H1 (cell line): Measurements from ENCODE around the gene GALNT5. TPM values are rescaled to one million over a fixed set of nuclear protein-coding genes. Genes with fewer than 3 reads are reported as not detected.

Experiments
- CTCF ChIA-PET: fragments of 300-600 bp; sonication (Branson Sonifier 250); formaldehyde crosslinking; loops from one replicate; lab custom pipeline; 2021; ENCODE audit not compliant: partially characterized antibody; lab: Charles Lee
- POLR2A ChIA-PET: fragments of 300-600 bp; sonication (Branson Sonifier 250); formaldehyde crosslinking; loops from one replicate; lab custom pipeline; 2021; ENCODE audit warnings: inconsistent platforms; ENCODE audit not compliant: partially characterized antibody; lab: Charles Lee
- DNase-seq, 2 experiments: peaks; one replicate each; pipeline versions ENCODE4 v3.0.0 to v3.0.0-alpha.2; 2010 to 2022; ENCODE audit warnings: low spot score in 2 of 2, low read depth in 1 of 2, mixed read lengths in 1 of 2
- FAIRE-seq: peaks from 2 replicates; lab custom pipeline; 2011; peaks lifted over from hg19 to GRCh38; lab: Jason Lieb, UNC
- H2AFZ ChIP-seq: 2 replicates; pipeline ENCODE4 v1.8.1; 2012; ENCODE audit warnings: low read length, inconsistent platforms
- H2AK5ac ChIP-seq: 2 replicates; pipeline ENCODE4 v1.6.1; 2013; ENCODE audit warnings: low read depth, low read length
- H2BK120ac ChIP-seq: replicated peaks from 2 replicates; pipeline ENCODE3; 2013; ENCODE audit warnings: low read depth, low read length, inconsistent platforms
- H2BK12ac ChIP-seq: 2 replicates; pipeline ENCODE4 v1.6.1; 2013; ENCODE audit warnings: low read depth, low read length
- H2BK15ac ChIP-seq: 2 replicates; pipeline ENCODE4 v1.6.1; 2013; ENCODE audit warnings: low read length
- H2BK20ac ChIP-seq: 2 replicates; pipeline ENCODE4 v1.6.1; 2013; ENCODE audit warnings: low read length
- H2BK5ac ChIP-seq: 2 replicates; pipeline ENCODE4 v1.6.1; 2013; ENCODE audit warnings: low read depth, low read length
- H3K14ac ChIP-seq: 2 replicates; pipeline ENCODE4 v1.6.1; 2013; ENCODE audit warnings: inconsistent platforms; ENCODE audit not compliant: insufficient read length
- H3K18ac ChIP-seq: 2 replicates; pipeline ENCODE4 v1.6.1; 2013; ENCODE audit warnings: low read length; ENCODE audit errors: extremely low read depth
- H3K23ac ChIP-seq: 2 replicates; pipeline ENCODE4 v1.6.1; 2013; ENCODE audit warnings: inconsistent platforms; ENCODE audit not compliant: insufficient read length
- H3K23me2 ChIP-seq: 2 replicates; pipeline ENCODE4 v1.6.1; 2013; ENCODE audit warnings: low read depth, low read length
- H3K27ac ChIP-seq: 2 replicates; pipeline ENCODE4 v1.6.1; 2011; ENCODE audit warnings: low read depth, low read length, inconsistent platforms
- H3K27me3 ChIP-seq, 4 experiments: replicated peaks in 1 of 4; 1 replicate in 1 of 4; 2 replicates in 3 of 4; pipeline versions ENCODE4 v1.6.1 to v1.8.1; 2011 to 2013; ENCODE audit warnings: low read length in 3 of 4, mild to moderate bottlenecking in 3 of 4, inconsistent platforms in 2 of 4, mixed read lengths in 2 of 4, moderate library complexity in 1 of 4; ENCODE audit not compliant: control insufficient read depth in 3 of 4, insufficient read depth in 3 of 4; ENCODE audit errors: extremely low read depth in 1 of 4
- H3K36me3 ChIP-seq, 4 experiments: 2 replicates each; pipeline versions ENCODE4 v1.6.1 to v1.8.1; 2011 to 2013; ENCODE audit warnings: mild to moderate bottlenecking in 4 of 4, low read length in 3 of 4, moderate library complexity in 2 of 4, control low read depth in 1 of 4, inconsistent platforms in 1 of 4; ENCODE audit not compliant: insufficient read depth in 4 of 4, control insufficient read depth in 2 of 4
- H3K4ac ChIP-seq: replicated peaks from 2 replicates; pipeline ENCODE3; 2013; ENCODE audit warnings: low read length, low read depth, mixed read lengths, inconsistent platforms; ENCODE audit not compliant: insufficient read length
- H3K4me1 ChIP-seq, 4 experiments: replicated peaks in 1 of 4; 1 replicate in 1 of 4; 2 replicates in 3 of 4; pipeline versions ENCODE4 v1.6.1 to v1.8.1; 2011 to 2013; ENCODE audit warnings: low read length in 3 of 4, inconsistent platforms in 2 of 4, mixed read lengths in 1 of 4; ENCODE audit not compliant: insufficient read depth in 4 of 4, control insufficient read depth in 3 of 4
- H3K4me2 ChIP-seq, 2 experiments: 2 replicates each; pipeline versions ENCODE4 v1.6.1 to v1.8.1; 2011 to 2013; ENCODE audit warnings: low read depth in 2 of 2, low read length in 2 of 2, control low read depth in 1 of 2, inconsistent platforms in 1 of 2, mild to moderate bottlenecking in 1 of 2; ENCODE audit not compliant: insufficient read depth in 1 of 2
- H3K4me3 ChIP-seq, 4 experiments: fragments of 200-600, 300-600 bp in 1 of 4; sonication (generic), shearing (Covaris generic), sonication (Bioruptor Twin) in 1 of 4; 2 replicates each; pipeline versions ENCODE4 v1.5.1 to v1.8.1; 2011 to 2016; ENCODE audit warnings: low read length in 4 of 4, low read depth in 3 of 4, control low read depth in 2 of 4, inconsistent platforms in 2 of 4, mild to moderate bottlenecking in 2 of 4, mixed read lengths in 1 of 4, moderate library complexity in 1 of 4; ENCODE audit not compliant: insufficient read depth in 2 of 4; ENCODE audit errors: extremely low read depth in 1 of 4
- H3K56ac ChIP-seq: replicated peaks from 2 replicates; pipeline ENCODE3; 2013; ENCODE audit warnings: low read depth, mild to moderate bottlenecking, mixed read lengths, low read length, inconsistent platforms; ENCODE audit not compliant: insufficient read length
- H3K79me1 ChIP-seq: 2 replicates; pipeline ENCODE4 v1.6.1; 2013; ENCODE audit warnings: low read depth, low read length, control low read depth
- H3K79me2 ChIP-seq, 2 experiments: 2 replicates each; pipeline versions ENCODE4 v1.6.1 to v1.8.1; 2012 to 2013; ENCODE audit warnings: low read length in 2 of 2, mild to moderate bottlenecking in 2 of 2, inconsistent platforms in 1 of 2; ENCODE audit not compliant: insufficient read depth in 2 of 2, control insufficient read depth in 1 of 2
- H3K9ac ChIP-seq, 4 experiments: replicated peaks in 1 of 4; 1 replicate in 1 of 4; 2 replicates in 3 of 4; pipeline versions ENCODE4 v1.6.1 to v1.8.1; 2011 to 2013; ENCODE audit warnings: low read depth in 3 of 4, low read length in 3 of 4, control low read depth in 2 of 4, mild to moderate bottlenecking in 2 of 4, moderate library complexity in 2 of 4, inconsistent platforms in 1 of 4; ENCODE audit errors: extremely low read depth in 1 of 4
- H3K9me3 ChIP-seq, 2 experiments: 2 replicates each; pipeline versions ENCODE4 v1.6.1 to v1.8.1; 2012 to 2013; ENCODE audit warnings: mild to moderate bottlenecking in 2 of 2, moderate library complexity in 2 of 2, control low read depth in 1 of 2, inconsistent platforms in 1 of 2, low read depth in 1 of 2, low read length in 1 of 2, mixed read lengths in 1 of 2; ENCODE audit not compliant: insufficient read depth in 2 of 2
- H4K20me1 ChIP-seq, 2 experiments: replicated peaks in 1 of 2; 2 replicates each; pipeline versions ENCODE3 to v1.8.1; 2011 to 2013; ENCODE audit warnings: inconsistent platforms in 2 of 2, low read length in 2 of 2, mild to moderate bottlenecking in 1 of 2; ENCODE audit not compliant: insufficient read depth in 2 of 2, control insufficient read depth in 1 of 2
- H4K5ac ChIP-seq: 2 replicates; pipeline ENCODE4 v1.6.1; 2013; ENCODE audit warnings: low read length, low read depth, mixed read lengths, inconsistent platforms; ENCODE audit not compliant: insufficient read length
- H4K8ac ChIP-seq: 2 replicates; pipeline ENCODE4 v1.8.0; 2013; ENCODE audit warnings: mild to moderate bottlenecking, moderate library complexity, low read length, inconsistent platforms; ENCODE audit not compliant: insufficient read depth; ENCODE audit errors: extremely low read depth
- H4K91ac ChIP-seq: replicated peaks from 2 replicates; pipeline ENCODE3; 2013; ENCODE audit warnings: low read length, mixed read lengths, inconsistent platforms; ENCODE audit not compliant: insufficient read length
- ASH2L ChIP-seq: fragments of 200-600, 300-600 bp; sonication (generic); IDR thresholded peaks from one replicate; pipeline ENCODE4 v1.7.1; 2017; ENCODE audit warnings: low read length
- CBX5 ChIP-seq: fragments of 300-800, 300-1000 bp; sonication (generic); IDR thresholded peaks from 2 replicates; pipeline ENCODE4 v1.7.1; 2016; ENCODE audit warnings: antibody characterized with exemption, low read length, low read depth
- CREB1 ChIP-seq: IDR thresholded peaks from 2 replicates; pipeline ENCODE4 v1.6.1; 2012; ENCODE audit warnings: inconsistent platforms
- HDAC6 ChIP-seq: IDR thresholded peaks from one replicate; pipeline ENCODE4 v1.7.1; 2012; ENCODE audit warnings: low read depth, mild to moderate bottlenecking, inconsistent platforms, low read length, moderate library complexity
- JUND ChIP-seq: IDR thresholded peaks from 2 replicates; pipeline ENCODE4 v1.6.1; 2011; ENCODE audit warnings: mild to moderate bottlenecking, improper control_type of control experiment, low read length
- KDM4A ChIP-seq: IDR thresholded peaks from one replicate; pipeline ENCODE4 v1.7.1; 2012; ENCODE audit warnings: low read depth, mild to moderate bottlenecking, moderate library complexity, low read length, inconsistent platforms; ENCODE audit not compliant: severe bottlenecking
- KDM5A ChIP-seq: fragments of 200-600 bp; IDR thresholded peaks from 2 replicates; pipeline ENCODE4 v1.7.1; 2012; ENCODE audit warnings: mild to moderate bottlenecking, low read length, inconsistent platforms, mixed read lengths
- RFX5 ChIP-seq: IDR thresholded peaks from 2 replicates; pipeline ENCODE4 v1.6.1; 2011; ENCODE audit warnings: low read depth, low read length, improper control_type of control experiment, borderline replicate concordance
- RNF2 ChIP-seq: fragments of 200-900, 300-1000 bp; sonication (generic); IDR thresholded peaks from 2 replicates; pipeline ENCODE4 v1.7.1; 2016; ENCODE audit warnings: borderline replicate concordance, low read depth, mild to moderate bottlenecking, antibody characterized with exemption, low read length; ENCODE audit not compliant: poor library complexity, severe bottlenecking; ENCODE audit errors: missing control alignments
- TCF12 ChIP-seq: IDR thresholded peaks from 2 replicates; pipeline ENCODE4 v1.6.1; 2011; ENCODE audit warnings: low read depth, mild to moderate bottlenecking, low read length
- USF2 ChIP-seq: IDR thresholded peaks from 2 replicates; pipeline ENCODE4 v1.6.1; 2011; ENCODE audit warnings: low read length, improper control_type of control experiment
- ZNF274 ChIP-seq: IDR thresholded peaks from 2 replicates; pipeline ENCODE4 v1.7.0; 2012; ENCODE audit warnings: low read length, borderline replicate concordance; ENCODE audit errors: extremely low read depth
- WGBS, 2 experiments: shearing (Covaris generic) in 1 of 2; methylation state at CpG; one replicate each; pipeline versions ENCODE4 v1.1.6 to v1.1.7; 2013 to 2015; ENCODE audit warnings: low lambda C conversion rate in 2 of 2, mixed read lengths in 2 of 2, inconsistent platforms in 1 of 2, low coverage in 1 of 2, missing lambda C conversion rate in 1 of 2; ENCODE audit not compliant: insufficient replicate concordance in 2 of 2, insufficient coverage in 1 of 2, insufficient read length in 1 of 2; ENCODE audit errors: extremely low coverage in 1 of 2, missing lambda C conversion rate in 1 of 2; 5-methylcytosine and 5-hydroxymethylcytosine counted together
- polyA plus RNA-seq, 7 experiments: library from polyadenylated mRNA; depleted of rRNA in 3 of 7; stranded (reverse) in 5 of 7; unstranded in 2 of 7; fragments of >200 nt in 5 of 7; fragments of 200-250 nt in 2 of 7; gene quantifications; 1 replicate in 5 of 7; 2 replicates in 1 of 7; 4 replicates in 1 of 7; pipeline versions ENCODE4 v1.2.1 to v1.2.3, GENCODE V29; 2011 to 2013; ENCODE audit warnings: missing spikeins in 2 of 7, mixed read lengths in 2 of 7
- total RNA-seq: library from RNA; stranded (reverse); fragmentation: NEBNext Ultra II Directional; extraction: Animal tissue kit (Norgen Biotek cat#: 25700); gene quantifications from 2 replicates; pipeline ENCODE4 v1.2.1, GENCODE V29; 2021

GALNT5 gene
- total and polyA plus RNA-seq, 2 of the 8 experiments (the other 6 are each of a cell fraction or from before 2014, with no cell fraction given), result 0.02 to 0.06 TPM

GRCh38 chr2:157264099-157264498 is 6.6 kb downstream of the GALNT5 start:
- CTCF ChIA-PET, result interaction anchor here (1.8 kb wide), 1 partner anchor 38 kb away, joined by 6 read pairs; no protein-coding TSS in a partner anchor
- FAIRE-seq, result no peak
- WGBS, 2 experiments, result 86% methylated on average over 3 of the region's 3 CpGs; no CpG with 5 or more reads in 1 of the 2 experiments
- no peak for TF ChIP-seq CREB1
- no peak for TF ChIP-seq HDAC6
- no peak for TF ChIP-seq RFX5
- no peak for TF ChIP-seq TCF12
- no peak for TF ChIP-seq RNF2
- TF ChIP-seq CBX5, result no peak
- TF ChIP-seq USF2, result no peak
- TF ChIP-seq ZNF274, result no peak
- no peak for TF ChIP-seq KDM4A
- TF ChIP-seq ASH2L, result no peak
- TF ChIP-seq JUND, result no peak
- no peak for TF ChIP-seq KDM5A

More at GRCh38 chr2:157264099-157264498, 6.6 kb downstream of the GALNT5 start:
- no peak overlapping the region for H3K4ac ChIP-seq
- no peak overlapping the region for H2BK12ac ChIP-seq
- no peaks in the 10 kb centered on the region for H3K9me3 ChIP-seq
- 0 out of 7 replicates have a peak, but pooled peaks cover 0 to 3% (median 0%) of the 10 kb centered on the region in 4 experiments for H3K4me1 ChIP-seq
- POLR2A ChIA-PET, result no interaction called here
- no peak overlapping the region for H3K27ac ChIP-seq
- H4K20me1 ChIP-seq, result no peaks in the 10 kb centered on the region
- H3K9ac ChIP-seq, result no peak overlapping the region
- no peak overlapping the region for H4K5ac ChIP-seq
- no peak overlapping the region for H2BK15ac ChIP-seq
- H4K8ac ChIP-seq, result no peak overlapping the region
- no peak overlapping the region for H3K4me2 ChIP-seq
- no peak overlapping the region for H2BK20ac ChIP-seq
- no peak overlapping the region for H4K91ac ChIP-seq
- no peaks in the 10 kb centered on the region for H3K79me2 ChIP-seq
- H3K23me2 ChIP-seq, result no peaks in the 10 kb centered on the region
- H3K27me3 ChIP-seq, result no peaks in the 10 kb centered on the region
- no peak overlapping the region for H2BK5ac ChIP-seq
- no peak overlapping the region for H3K4me3 ChIP-seq
- H3K36me3 ChIP-seq, result no peaks in the 10 kb centered on the region
- no peak overlapping the region for H2BK120ac ChIP-seq
- no peak overlapping the region for H3K23ac ChIP-seq
- no peak overlapping the region for H2AK5ac ChIP-seq
- H3K79me1 ChIP-seq, result no peaks in the 10 kb centered on the region
- no peak overlapping the region for H3K18ac ChIP-seq
- H3K56ac ChIP-seq, result no peak overlapping the region
- no peak for DNase-seq
- H3K14ac ChIP-seq, result no peak overlapping the region
- no peak overlapping the region for H2AFZ ChIP-seq
